ENCODE data around the gene ARHGAP35.

- TF ChIP-seq, protein P1, sequence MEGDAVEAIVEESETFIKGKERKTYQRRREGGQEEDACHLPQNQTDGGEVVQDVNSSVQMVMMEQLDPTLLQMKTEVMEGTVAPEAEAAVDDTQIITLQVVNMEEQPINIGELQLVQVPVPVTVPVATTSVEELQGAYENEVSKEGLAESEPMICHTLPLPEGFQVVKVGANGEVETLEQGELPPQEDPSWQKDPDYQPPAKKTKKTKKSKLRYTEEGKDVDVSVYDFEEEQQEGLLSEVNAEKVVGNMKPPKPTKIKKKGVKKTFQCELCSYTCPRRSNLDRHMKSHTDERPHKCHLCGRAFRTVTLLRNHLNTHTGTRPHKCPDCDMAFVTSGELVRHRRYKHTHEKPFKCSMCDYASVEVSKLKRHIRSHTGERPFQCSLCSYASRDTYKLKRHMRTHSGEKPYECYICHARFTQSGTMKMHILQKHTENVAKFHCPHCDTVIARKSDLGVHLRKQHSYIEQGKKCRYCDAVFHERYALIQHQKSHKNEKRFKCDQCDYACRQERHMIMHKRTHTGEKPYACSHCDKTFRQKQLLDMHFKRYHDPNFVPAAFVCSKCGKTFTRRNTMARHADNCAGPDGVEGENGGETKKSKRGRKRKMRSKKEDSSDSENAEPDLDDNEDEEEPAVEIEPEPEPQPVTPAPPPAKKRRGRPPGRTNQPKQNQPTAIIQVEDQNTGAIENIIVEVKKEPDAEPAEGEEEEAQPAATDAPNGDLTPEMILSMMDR (IDR thresholded peaks at IDR 0.05), result no peak
- TF ChIP-seq POLR2AphosphoS5 (IDR thresholded peaks at IDR 0.05) (no peak), POLR2A (IDR thresholded peaks at IDR 0.05) (no peak)
Observed at GRCh38 chr19:46901701-46902401, 41.1 kb downstream of the ARHGAP35 start.
